Tibial nerve (tissue), 4 donors: Measurements from ENCODE around the gene PSME3. TPM values are rescaled to one million over a fixed set of nuclear protein-coding genes. Genes with fewer than 3 reads are reported as not detected.
"Not testable (repeated sequence)": the region's sequence is repeated elsewhere in the genome, so short reads cannot be mapped to it uniquely, and the experiment has no call there.

Experiments used
- DNase-seq, 2 donors: peaks; one replicate each; pipeline ENCODE4 v3.0.0-alpha.2; 2019; ENCODE audit warnings: low spot score in 2 of 2
- H3K27ac ChIP-seq, 4 donors: fragments of 200-600 bp; sonication (generic) in 3 of 4; one replicate each; pipeline ENCODE4 v1.5.1; 2017 to 2019; ENCODE audit warnings: mild to moderate bottlenecking in 1 of 4
- H3K27me3 ChIP-seq, 2 donors: fragments of 200-600 bp; sonication (generic) in 1 of 2; one replicate each; pipeline versions ENCODE4 v1.5.1 to v1.6.0; 2017 to 2019
- H3K36me3 ChIP-seq, 3 donors: fragments of 200-600 bp; sonication (generic); one replicate each; pipeline ENCODE4 v1.5.1; 2018 to 2019
- H3K4me1 ChIP-seq, 4 donors: fragments of 200-600 bp; sonication (generic) in 3 of 4; one replicate each; pipeline ENCODE4 v1.5.1; 2017 to 2019
- H3K4me3 ChIP-seq, 4 donors: fragments of 200-600 bp; sonication (generic) in 3 of 4; one replicate each; pipeline ENCODE4 v1.5.1; 2017 to 2019; ENCODE audit warnings: mild to moderate bottlenecking in 1 of 4, moderate library complexity in 1 of 4
- H3K9me3 ChIP-seq, 4 donors: fragments of 200-600 bp; sonication (generic) in 3 of 4; one replicate each; pipeline ENCODE4 v1.5.1; 2017 to 2019
- EP300 ChIP-seq, 2 donors: sonication (generic); formaldehyde crosslinking; IDR thresholded peaks; one replicate each; pipeline ENCODE4 v1.6.1; 2017; ENCODE audit warnings: antibody characterized with exemption in 2 of 2, mild to moderate bottlenecking in 1 of 2
- POLR2A ChIP-seq, 2 donors: fragments of 450-650 bp; IDR thresholded peaks; one replicate each; pipeline ENCODE4 v1.6.1; 2017; ENCODE audit warnings: antibody characterized with exemption in 2 of 2, mild to moderate bottlenecking in 2 of 2, moderate library complexity in 2 of 2
- WGBS, 2 donors: methylation state at CpG; one replicate each; pipeline ENCODE4 v1.1.5; 2018; 5-methylcytosine and 5-hydroxymethylcytosine counted together
- total RNA-seq, 4 donors: library from RNA; depleted of rRNA; stranded (reverse); fragments of >200 nt; gene quantifications; one replicate each; pipeline ENCODE4 v1.1.0, GENCODE V29; 2016
- TF ChIP-seq, protein P1 (sequence below), 5 experiments: fragments of 200-600 bp in 3 of 5; fragments of 450-650 bp in 2 of 5; sonication (generic) in 3 of 5; IDR thresholded peaks; one replicate each; pipeline ENCODE4 v1.5.1; 2016 to 2019; ENCODE audit warnings: antibody characterized with exemption in 5 of 5, mild to moderate bottlenecking in 3 of 5, moderate library complexity in 2 of 5

The PSME3 gene
- total RNA-seq, 4 donors from 2014 or later, result 42.2 to 86.7 (median 53.7) TPM

DNA sequence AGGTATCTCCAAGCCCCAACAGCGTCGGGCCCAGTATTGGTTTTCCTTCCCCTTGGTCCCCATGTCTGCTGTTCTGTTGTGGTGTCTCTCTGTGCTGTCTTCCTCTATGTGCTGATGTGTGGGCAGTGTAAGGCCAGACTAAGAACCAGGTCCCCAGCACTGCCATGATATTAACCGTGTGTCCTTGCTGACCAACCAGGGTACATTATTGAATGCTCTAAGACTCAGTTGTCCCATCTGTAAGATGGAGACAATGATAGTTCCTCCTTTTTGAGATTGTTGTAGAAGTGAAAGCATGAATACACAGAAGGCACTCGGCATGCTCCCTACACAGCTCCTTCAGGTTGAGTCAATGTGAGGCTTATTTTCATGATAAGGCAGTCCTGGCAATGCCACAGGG, 38.5 kb downstream of the PSME3 start:
- Histone ChIP-seq H3K27me3 (no peaks in the 10 kb centered on the region), H3K4me3 (no peak overlapping the region), H3K36me3 (no peaks in the 10 kb centered on the region), H3K4me1 (no peaks in the 10 kb centered on the region), H3K9me3 (peaks cover 0 to 9% (median 0%) of the 10 kb centered on the region in 4 donors), H3K27ac (no peak overlapping the region)
- no peak for TF ChIP-seq EP300 (IDR thresholded peaks at IDR 0.05)
- TF ChIP-seq, protein P1, sequence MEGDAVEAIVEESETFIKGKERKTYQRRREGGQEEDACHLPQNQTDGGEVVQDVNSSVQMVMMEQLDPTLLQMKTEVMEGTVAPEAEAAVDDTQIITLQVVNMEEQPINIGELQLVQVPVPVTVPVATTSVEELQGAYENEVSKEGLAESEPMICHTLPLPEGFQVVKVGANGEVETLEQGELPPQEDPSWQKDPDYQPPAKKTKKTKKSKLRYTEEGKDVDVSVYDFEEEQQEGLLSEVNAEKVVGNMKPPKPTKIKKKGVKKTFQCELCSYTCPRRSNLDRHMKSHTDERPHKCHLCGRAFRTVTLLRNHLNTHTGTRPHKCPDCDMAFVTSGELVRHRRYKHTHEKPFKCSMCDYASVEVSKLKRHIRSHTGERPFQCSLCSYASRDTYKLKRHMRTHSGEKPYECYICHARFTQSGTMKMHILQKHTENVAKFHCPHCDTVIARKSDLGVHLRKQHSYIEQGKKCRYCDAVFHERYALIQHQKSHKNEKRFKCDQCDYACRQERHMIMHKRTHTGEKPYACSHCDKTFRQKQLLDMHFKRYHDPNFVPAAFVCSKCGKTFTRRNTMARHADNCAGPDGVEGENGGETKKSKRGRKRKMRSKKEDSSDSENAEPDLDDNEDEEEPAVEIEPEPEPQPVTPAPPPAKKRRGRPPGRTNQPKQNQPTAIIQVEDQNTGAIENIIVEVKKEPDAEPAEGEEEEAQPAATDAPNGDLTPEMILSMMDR (IDR thresholded peaks at IDR 0.05), result no peak
- no peak for TF ChIP-seq POLR2A (IDR thresholded peaks at IDR 0.05)
- WGBS, 2 donors, result 82 to 91% methylated on average over 4 of the region's 4 CpGs
- no peak for DNase-seq

DNA sequence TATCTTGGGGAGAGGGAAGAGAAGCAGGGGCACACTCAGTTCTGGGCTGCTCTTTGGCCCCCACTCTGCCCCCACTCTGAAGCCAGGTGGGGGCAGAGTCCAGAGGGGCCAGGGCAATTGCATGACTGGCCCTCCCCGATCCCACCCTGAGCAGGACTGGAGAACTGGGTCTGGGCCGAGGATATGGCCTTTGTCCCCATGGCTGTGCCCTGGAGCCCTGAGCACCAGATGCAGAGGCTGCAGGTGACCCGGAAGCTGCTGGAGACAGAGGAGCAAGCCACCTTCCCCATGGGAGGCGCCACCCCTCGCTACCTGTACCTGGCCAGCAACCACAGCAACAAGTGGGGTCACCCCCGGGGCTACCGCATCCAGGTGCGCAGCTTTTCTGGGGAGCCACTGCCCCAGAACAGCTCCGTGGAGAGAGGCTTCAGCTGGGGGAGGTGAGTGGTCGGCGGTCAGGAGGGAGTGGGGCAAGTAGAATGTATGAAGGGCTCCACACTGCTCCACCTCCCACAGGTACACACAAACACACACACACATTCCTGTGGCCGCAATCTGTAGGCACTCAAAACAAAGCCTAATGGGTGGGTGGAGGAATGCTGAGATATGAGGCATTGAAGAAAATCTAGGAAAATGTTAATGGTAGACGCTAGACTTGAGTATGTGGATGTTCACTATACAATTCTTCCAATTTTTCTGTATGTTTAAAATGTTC, 39.2 kb downstream of the PSME3 start:
- TF ChIP-seq, protein P1 (IDR thresholded peaks at IDR 0.05), result no peak
- TF ChIP-seq POLR2A (IDR thresholded peaks at IDR 0.05), result no peak
- TF ChIP-seq EP300 (IDR thresholded peaks at IDR 0.05), result no peak
- H3K4me1 ChIP-seq, result no peaks in the 10 kb centered on the region
- H3K9me3 ChIP-seq, result peaks cover 0 to 9% (median 0%) of the 10 kb centered on the region in 4 donors
- H3K4me3 ChIP-seq, result no peak overlapping the region
- no peak overlapping the region for H3K27ac ChIP-seq
- H3K27me3 ChIP-seq, result no peaks in the 10 kb centered on the region
- no peaks in the 10 kb centered on the region for H3K36me3 ChIP-seq
- no peak for DNase-seq
- WGBS, 2 donors, result 87 to 89% methylated on average over 11 to 13 of the region's 13 CpGs

DNA sequence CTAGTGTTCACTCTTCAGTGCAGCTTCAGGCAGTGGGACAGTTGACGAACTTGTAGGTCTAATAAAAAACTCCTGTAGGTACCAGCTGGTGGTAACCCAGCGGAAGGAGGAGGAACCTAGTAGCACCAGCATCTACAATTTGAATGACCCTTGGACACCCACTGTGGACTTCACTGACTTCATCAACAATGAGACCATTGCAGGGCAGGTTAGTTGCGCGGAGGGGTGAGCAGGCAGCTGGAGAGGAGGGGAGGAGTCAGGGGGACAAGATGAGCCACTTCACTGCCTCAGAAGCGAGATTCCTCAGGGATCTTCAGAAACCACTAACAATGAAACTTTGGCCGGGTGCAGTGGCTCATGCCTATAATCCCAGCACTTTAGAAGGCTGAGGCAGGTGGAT, 40.1 kb downstream of the PSME3 start:
- H3K9me3 ChIP-seq, result peaks cover 0 to 9% (median 0%) of the 10 kb centered on the region in 4 donors

DNA sequence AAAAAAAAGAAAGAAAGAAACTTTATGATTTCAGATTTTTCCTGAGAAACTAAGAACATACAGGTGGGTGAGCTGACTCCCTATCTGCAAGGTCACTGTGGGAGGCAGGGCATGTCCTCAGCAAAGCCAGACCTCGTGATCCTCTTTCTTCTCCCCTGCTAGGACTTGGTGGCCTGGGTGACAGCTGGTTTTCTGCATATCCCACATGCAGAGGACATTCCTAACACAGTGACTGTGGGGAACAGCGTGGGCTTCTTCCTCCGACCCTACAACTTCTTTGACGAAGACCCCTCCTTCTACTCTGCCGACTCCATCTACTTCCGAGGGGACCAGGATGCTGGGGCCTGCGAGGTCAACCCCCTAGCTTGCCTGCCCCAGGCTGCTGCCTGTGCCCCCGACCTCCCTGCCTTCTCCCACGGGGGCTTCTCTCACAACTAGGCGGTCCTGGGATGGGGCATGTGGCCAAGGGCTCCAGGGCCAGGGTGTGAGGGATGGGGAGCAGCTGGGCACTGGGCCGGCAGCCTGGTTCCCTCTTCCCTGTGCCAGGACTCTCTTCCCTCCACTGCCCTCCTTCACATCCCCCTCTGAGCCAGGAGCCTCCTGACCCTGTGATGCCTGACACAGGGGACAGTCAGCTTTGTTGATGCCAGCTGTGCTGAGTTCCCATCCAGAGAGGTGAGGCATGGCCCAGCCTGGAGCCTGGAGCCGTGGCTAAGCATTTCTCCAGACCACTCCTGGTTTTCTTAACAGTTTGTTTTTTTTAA, 40.9 kb downstream of the PSME3 start:
- not testable (repeated sequence) for H3K36me3 ChIP-seq, H3K4me3 ChIP-seq, H3K27me3 ChIP-seq, H3K4me1 ChIP-seq, DNase-seq, H3K27ac ChIP-seq, H3K9me3 ChIP-seq
- 73 to 85% methylated on average over 6 to 10 of the region's 12 CpGs for WGBS, 2 donors

More for the DNA sequence above, 40.1 kb downstream of the PSME3 start:
- Histone ChIP-seq H3K4me1 (no peaks in the 10 kb centered on the region), H3K36me3 (no peaks in the 10 kb centered on the region), H3K27ac (no peak overlapping the region), H3K4me3 (no peak overlapping the region), H3K27me3 (no peaks in the 10 kb centered on the region)
- DNase-seq, result no peak
- 65 to 77% methylated on average over 6 of the region's 6 CpGs for WGBS, 2 donors
- TF ChIP-seq, protein P1 (IDR thresholded peaks at IDR 0.05), result no peak
- TF ChIP-seq EP300 (IDR thresholded peaks at IDR 0.05), result no peak
- no peak for TF ChIP-seq POLR2A (IDR thresholded peaks at IDR 0.05)

DNA sequence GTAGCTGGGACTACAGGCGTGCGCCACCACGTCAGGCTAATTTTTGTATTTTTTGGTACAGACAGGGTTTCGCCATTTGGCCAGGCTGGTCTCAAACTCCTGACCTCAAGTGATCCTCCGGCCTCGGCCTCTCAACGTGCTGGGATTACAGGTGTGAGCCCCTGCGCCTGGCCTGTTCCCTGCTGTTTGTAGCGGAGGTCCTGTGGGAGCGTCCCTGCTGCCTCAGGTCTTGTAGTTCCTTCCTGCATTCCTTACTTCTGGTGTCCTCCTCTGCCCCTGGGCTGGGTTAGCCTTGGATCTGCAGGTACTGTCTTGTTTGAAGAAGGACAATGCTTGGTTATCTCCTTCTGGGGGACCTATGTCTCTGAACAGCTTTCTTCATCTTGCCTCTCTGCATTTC, 43.8 kb downstream of the PSME3 start:
- H3K27ac ChIP-seq, result no peak overlapping the region
- H3K27me3 ChIP-seq, result no peaks in the 10 kb centered on the region
- peaks cover 0 to 4% (median 0%) of the 10 kb centered on the region in 4 donors for H3K4me1 ChIP-seq
- 92% methylated on average over 10 of the region's 10 CpGs for WGBS, 2 donors
- no peaks in the 10 kb centered on the region for H3K36me3 ChIP-seq
- H3K9me3 ChIP-seq, result no peaks in the 10 kb centered on the region
- DNase-seq, result no peak
- no peak for TF ChIP-seq EP300 (IDR thresholded peaks at IDR 0.05)
- TF ChIP-seq, protein P1 (IDR thresholded peaks at IDR 0.05), result no peak
- no peak for TF ChIP-seq POLR2A (IDR thresholded peaks at IDR 0.05)
- H3K4me3 ChIP-seq, result no peak overlapping the region
